Measurements from ENCODE around the gene PROKR1.

DNA sequence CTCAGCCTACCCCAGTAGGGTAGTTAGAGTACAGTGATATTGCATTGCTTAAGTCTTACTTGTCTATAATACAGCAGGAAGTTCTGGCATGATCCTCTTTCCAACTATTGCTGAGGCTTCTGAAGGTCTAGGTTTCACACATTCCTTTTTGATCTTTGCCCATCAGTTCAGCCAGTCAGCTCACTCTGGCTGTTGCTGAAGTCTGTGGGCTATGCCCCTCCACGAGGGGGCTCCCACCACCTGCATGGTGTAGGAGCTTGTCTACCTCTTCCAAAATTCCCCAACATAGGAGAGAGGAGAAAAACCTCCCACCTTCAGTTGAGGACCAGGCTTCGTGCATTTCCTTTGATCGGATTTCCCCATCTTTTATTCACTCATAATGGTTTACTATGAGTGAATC is 26.3 kb downstream of the PROKR1 start:
- TF ChIP-seq POLR2A (IDR thresholded peaks at IDR 0.05) = no peak
- TF ChIP-seq, protein P1, sequence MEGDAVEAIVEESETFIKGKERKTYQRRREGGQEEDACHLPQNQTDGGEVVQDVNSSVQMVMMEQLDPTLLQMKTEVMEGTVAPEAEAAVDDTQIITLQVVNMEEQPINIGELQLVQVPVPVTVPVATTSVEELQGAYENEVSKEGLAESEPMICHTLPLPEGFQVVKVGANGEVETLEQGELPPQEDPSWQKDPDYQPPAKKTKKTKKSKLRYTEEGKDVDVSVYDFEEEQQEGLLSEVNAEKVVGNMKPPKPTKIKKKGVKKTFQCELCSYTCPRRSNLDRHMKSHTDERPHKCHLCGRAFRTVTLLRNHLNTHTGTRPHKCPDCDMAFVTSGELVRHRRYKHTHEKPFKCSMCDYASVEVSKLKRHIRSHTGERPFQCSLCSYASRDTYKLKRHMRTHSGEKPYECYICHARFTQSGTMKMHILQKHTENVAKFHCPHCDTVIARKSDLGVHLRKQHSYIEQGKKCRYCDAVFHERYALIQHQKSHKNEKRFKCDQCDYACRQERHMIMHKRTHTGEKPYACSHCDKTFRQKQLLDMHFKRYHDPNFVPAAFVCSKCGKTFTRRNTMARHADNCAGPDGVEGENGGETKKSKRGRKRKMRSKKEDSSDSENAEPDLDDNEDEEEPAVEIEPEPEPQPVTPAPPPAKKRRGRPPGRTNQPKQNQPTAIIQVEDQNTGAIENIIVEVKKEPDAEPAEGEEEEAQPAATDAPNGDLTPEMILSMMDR (IDR thresholded peaks at IDR 0.05) = no peak
